ENCODE results near the gene EPHB1. TPM values are rescaled to one million over a fixed set of nuclear protein-coding genes. Genes with fewer than 3 reads are reported as not detected.

The EPHB1 gene
- total RNA-seq, 1 donor from 2014 or later, result 13.7 TPM

DNA sequence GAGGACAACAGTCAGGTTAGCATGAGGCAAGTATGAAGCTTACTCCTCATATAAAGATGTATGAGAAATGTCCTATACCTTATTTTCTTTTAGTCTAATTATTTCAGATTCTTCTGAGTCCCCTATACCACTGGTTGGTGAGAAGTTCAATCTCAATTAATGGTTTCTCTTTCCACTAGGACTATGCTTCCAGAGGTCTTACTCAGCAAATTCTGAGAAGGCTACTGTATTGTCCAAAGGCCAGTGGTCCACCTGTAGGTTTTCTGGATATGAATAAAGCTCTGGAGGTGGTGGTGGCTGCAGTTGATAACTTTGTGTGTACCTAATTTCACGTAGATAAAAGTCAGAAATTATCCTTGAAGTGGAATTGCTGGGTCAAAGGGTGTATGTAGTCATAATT lies 149.4 kb downstream of the EPHB1 start:
- Mint-ChIP-seq H3K27ac (ENCODE audit: unreplicated experiment) (no peak overlapping the region), H3K9me3 (peaks cover 3% of the 10 kb centered on the region), H3K4me1 (peaks cover 5% of the 10 kb centered on the region), H3K27me3 (ENCODE audit: low read depth) (peaks cover 6% of the 10 kb centered on the region), H3K4me3 (no peak overlapping the region), H3K36me3 (ENCODE audit: low read depth) (peaks cover 4% of the 10 kb centered on the region)
- no peak for DNase-seq (ENCODE audit: low read depth, low spot score)
- TF ChIP-seq CTCF (conservative IDR thresholded peaks at IDR 0.05), result no peak

DNA sequence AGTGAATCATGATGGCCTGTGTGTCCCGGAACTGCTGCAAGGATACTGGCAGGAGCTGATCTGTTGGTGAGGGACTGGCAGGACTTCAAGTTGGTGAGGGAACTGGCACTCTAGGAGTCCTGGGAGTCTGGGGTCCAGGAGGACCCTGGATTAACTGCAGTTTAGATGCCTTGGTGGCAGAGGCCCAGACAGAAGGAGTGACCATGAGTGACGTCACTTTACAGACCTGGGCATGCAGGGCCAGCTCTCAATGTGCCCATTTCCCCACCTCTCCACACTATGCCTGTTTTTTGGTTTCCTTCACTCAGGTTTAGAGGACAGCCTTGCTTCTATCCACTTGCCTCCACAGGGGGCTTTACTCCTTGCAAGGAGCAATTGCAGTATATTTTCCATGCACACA lies 154.1 kb downstream of the EPHB1 start:
- Mint-ChIP-seq H3K4me1 (peaks cover 4% of the 10 kb centered on the region), H3K9me3 (no peaks in the 10 kb centered on the region), H3K4me3 (no peak overlapping the region), H3K27ac (ENCODE audit: unreplicated experiment) (no peak overlapping the region), H3K36me3 (ENCODE audit: low read depth) (peaks cover 6% of the 10 kb centered on the region), H3K27me3 (ENCODE audit: low read depth) (no peaks in the 10 kb centered on the region)
- no peak for TF ChIP-seq CTCF (conservative IDR thresholded peaks at IDR 0.05)
- no peak for DNase-seq (ENCODE audit: low read depth, low spot score)

- H3K9me3 Mint-ChIP-seq, result peaks cover 2% of the 10 kb centered on the region
- H3K27me3 Mint-ChIP-seq (ENCODE audit: low read depth), result no peaks in the 10 kb centered on the region
- no peak for DNase-seq (ENCODE audit: low read depth, low spot score)
- no peak for TF ChIP-seq CTCF (conservative IDR thresholded peaks at IDR 0.05)
- no peak overlapping the region for H3K4me3 Mint-ChIP-seq
- no peak overlapping the region for H3K27ac Mint-ChIP-seq (ENCODE audit: unreplicated experiment)
- peaks cover 11% of the 10 kb centered on the region for H3K36me3 Mint-ChIP-seq (ENCODE audit: low read depth)
- peaks cover 4% of the 10 kb centered on the region for H3K4me1 Mint-ChIP-seq
These were observed 157.3 kb downstream of the EPHB1 start for GRCh38 chr3:134952371-134952770.

DNA sequence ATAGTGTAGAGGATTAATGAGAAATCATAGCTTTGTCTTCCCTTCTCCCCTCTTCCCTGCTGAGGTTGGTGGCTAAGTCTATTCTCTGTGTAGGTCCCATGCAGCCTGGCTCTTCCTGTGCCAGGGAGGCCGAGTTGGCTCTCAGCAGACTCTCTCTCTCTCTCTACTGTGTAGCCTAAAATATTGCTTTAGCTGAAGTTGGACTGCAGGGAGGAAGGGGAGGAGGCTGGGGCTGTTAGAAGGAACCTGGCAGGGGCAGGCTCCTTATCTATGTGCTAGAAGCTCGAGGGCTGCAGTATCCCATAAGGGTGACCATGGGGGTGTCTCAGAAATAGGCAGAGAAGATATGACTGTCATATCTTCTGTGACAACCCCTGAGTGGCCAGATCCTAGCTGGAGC lies 160.8 kb downstream of the EPHB1 start:
- peaks cover 2% of the 10 kb centered on the region for H3K9me3 Mint-ChIP-seq
- no peaks in the 10 kb centered on the region for H3K27me3 Mint-ChIP-seq (ENCODE audit: low read depth)
- no peak overlapping the region for H3K27ac Mint-ChIP-seq (ENCODE audit: unreplicated experiment)
- TF ChIP-seq CTCF (conservative IDR thresholded peaks at IDR 0.05), result no peak
- H3K4me3 Mint-ChIP-seq, result no peak overlapping the region
- no peak for DNase-seq (ENCODE audit: low read depth, low spot score)
- peaks cover 5% of the 10 kb centered on the region for H3K4me1 Mint-ChIP-seq
- peaks cover 11% of the 10 kb centered on the region for H3K36me3 Mint-ChIP-seq (ENCODE audit: low read depth)

- H3K36me3 Mint-ChIP-seq (ENCODE audit: low read depth), result peaks cover 11% of the 10 kb centered on the region
- H3K27ac Mint-ChIP-seq (ENCODE audit: unreplicated experiment), result no peak overlapping the region
- no peak overlapping the region for H3K4me3 Mint-ChIP-seq
These were observed 161.3 kb downstream of the EPHB1 start for GRCh38 chr3:134956395-134956794.

More at GRCh38 chr3:134956395-134956794, 161.3 kb downstream of the EPHB1 start:
- Mint-ChIP-seq H3K9me3 (peaks cover 2% of the 10 kb centered on the region), H3K4me1 (peaks cover 5% of the 10 kb centered on the region), H3K27me3 (ENCODE audit: low read depth) (no peaks in the 10 kb centered on the region)
- no peak for TF ChIP-seq CTCF (conservative IDR thresholded peaks at IDR 0.05)
- no peak for DNase-seq (ENCODE audit: low read depth, low spot score)

Data from neural crest cell (in vitro differentiated cells).